HS-27A (cell line): ENCODE results near the gene SNU13.
A peak's percentile ranks its signal among the peaks of the same experiment; 100 is the strongest.
"Not testable (repeated sequence)": the region's sequence is repeated elsewhere in the genome, so short reads cannot be mapped to it uniquely, and the experiment has no call there.

Experiments
- DNase-seq: peaks from one replicate; pipeline ENCODE4 v3.0.0-alpha.2; 2012; ENCODE audit warnings: low read depth, missing footprints

SNU13 gene

GRCh38 chr22:41681616-41682015, 7.1 kb downstream of the SNU13 start:
- DNase-seq: no peak

GRCh38 chr22:41676134-41676533, 12.5 kb downstream of the SNU13 start:
- no peak for DNase-seq

- no peak for DNase-seq
Measured at GRCh38 chr22:41674846-41675340, 13.8 kb downstream of the SNU13 start.

GRCh38 chr22:41672780-41673509, 15.7 kb downstream of the SNU13 start:
- no peak for DNase-seq

- DNase-seq: not testable (repeated sequence)
Measured at GRCh38 chr22:41672096-41672495, 16.6 kb downstream of the SNU13 start.

- peak; percentile 71 for DNase-seq
Measured at GRCh38 chr22:41668971-41669911, 19.4 kb downstream of the SNU13 start.

- no peak for DNase-seq
Measured at GRCh38 chr22:41664951-41665350, 23.7 kb downstream of the SNU13 start.

- DNase-seq: no peak
Measured at GRCh38 chr22:41664490-41664889, 24.2 kb downstream of the SNU13 start.

- DNase-seq: not testable (repeated sequence)
Measured at GRCh38 chr22:41663594-41663993, 25.1 kb downstream of the SNU13 start.

GRCh38 chr22:41661713-41662112, 27.0 kb downstream of the SNU13 start:
- DNase-seq: no peak

GRCh38 chr22:41661088-41661487, 27.6 kb downstream of the SNU13 start:
- no peak for DNase-seq

- DNase-seq: no peak
Measured at GRCh38 chr22:41660416-41660815, 28.3 kb downstream of the SNU13 start.

GRCh38 chr22:41659941-41660340, 28.7 kb downstream of the SNU13 start:
- DNase-seq: no peak

- DNase-seq: no peak
Measured at GRCh38 chr22:41658869-41659268, 29.8 kb downstream of the SNU13 start.

- DNase-seq: no peak
Measured at GRCh38 chr22:41657709-41658108, 31.0 kb downstream of the SNU13 start.

GRCh38 chr22:41656556-41656955, 32.1 kb downstream of the SNU13 start:
- no peak for DNase-seq

GRCh38 chr22:41654322-41654721, 34.3 kb downstream of the SNU13 start:
- no peak for DNase-seq

- no peak for DNase-seq
Measured at GRCh38 chr22:41650821-41651220, 37.8 kb downstream of the SNU13 start.

GRCh38 chr22:41650229-41650628, 38.4 kb downstream of the SNU13 start:
- DNase-seq: no peak

GRCh38 chr22:41648432-41648831, 40.2 kb downstream of the SNU13 start:
- DNase-seq: no peak

- no peak for DNase-seq
Measured at GRCh38 chr22:41647771-41648170, 40.9 kb downstream of the SNU13 start.

- no peak for DNase-seq
Measured at GRCh38 chr22:41642331-41643110, 46.1 kb downstream of the SNU13 start.
